Ishikawa (cell line): ENCODE data around the gene CELF2.

Experiments used
- CEBPB ChIP-seq: IDR thresholded peaks from 2 replicates; pipeline ENCODE4 v1.6.1; 2012
- CREB1 ChIP-seq: IDR thresholded peaks from 2 replicates; pipeline ENCODE4 v1.6.1; 2012; ENCODE audit warnings: low read depth
- EGR1 ChIP-seq: IDR thresholded peaks from 2 replicates; pipeline ENCODE4 v1.6.1; 2012
- EP300 ChIP-seq: IDR thresholded peaks from 2 replicates; pipeline ENCODE4 v1.6.1; 2012; ENCODE audit warnings: borderline replicate concordance
- FOXM1 ChIP-seq: IDR thresholded peaks from 2 replicates; pipeline ENCODE4 v1.6.1; 2012; ENCODE audit warnings: low read depth, borderline replicate concordance
- MAX ChIP-seq: IDR thresholded peaks from 2 replicates; pipeline ENCODE4 v1.6.1; 2012
- NFIC ChIP-seq: IDR thresholded peaks from 2 replicates; pipeline ENCODE4 v1.6.1; 2012
- RAD21 ChIP-seq: IDR thresholded peaks from 2 replicates; pipeline ENCODE4 v1.6.1; 2012; ENCODE audit warnings: low read depth
- REST ChIP-seq: IDR thresholded peaks from 2 replicates; pipeline ENCODE4 v1.6.1; 2012; ENCODE audit warnings: low read depth, mild to moderate bottlenecking
- TAF1 ChIP-seq: IDR thresholded peaks from 2 replicates; pipeline ENCODE4 v1.6.1; 2012; ENCODE audit warnings: low read depth, mild to moderate bottlenecking
- TCF12 ChIP-seq: IDR thresholded peaks from 2 replicates; pipeline ENCODE4 v1.6.1; 2012; ENCODE audit warnings: low read depth
- TEAD4 ChIP-seq: IDR thresholded peaks from 2 replicates; pipeline ENCODE4 v1.6.1; 2012
- USF1 ChIP-seq: IDR thresholded peaks from 2 replicates; pipeline ENCODE4 v1.6.1; 2012
- YY1 ChIP-seq: IDR thresholded peaks from 2 replicates; pipeline ENCODE4 v1.6.1; 2012; ENCODE audit warnings: low read depth
- ZBTB7A ChIP-seq: IDR thresholded peaks from 2 replicates; pipeline ENCODE4 v1.6.1; 2012; ENCODE audit warnings: low read depth

CELF2 gene

GRCh38 chr10:11186374-11186773, 168.7 kb downstream of the CELF2 start:
- TF ChIP-seq CEBPB: no peak
- TF ChIP-seq EGR1: no peak

- no peak for TF ChIP-seq USF1
- no peak for TF ChIP-seq CEBPB
- TF ChIP-seq REST: no peak
- no peak for TF ChIP-seq EP300
- no peak for TF ChIP-seq TAF1
- TF ChIP-seq FOXM1: no peak
- TF ChIP-seq NFIC: no peak
- no peak for TF ChIP-seq YY1
- TF ChIP-seq TCF12: no peak
- no peak for TF ChIP-seq MAX
- TF ChIP-seq TEAD4: no peak
- TF ChIP-seq CREB1: no peak
- no peak for TF ChIP-seq ZBTB7A
- no peak for TF ChIP-seq RAD21
These were observed 172.1 kb downstream of the CELF2 start for GRCh38 chr10:11189582-11190376.

DNA sequence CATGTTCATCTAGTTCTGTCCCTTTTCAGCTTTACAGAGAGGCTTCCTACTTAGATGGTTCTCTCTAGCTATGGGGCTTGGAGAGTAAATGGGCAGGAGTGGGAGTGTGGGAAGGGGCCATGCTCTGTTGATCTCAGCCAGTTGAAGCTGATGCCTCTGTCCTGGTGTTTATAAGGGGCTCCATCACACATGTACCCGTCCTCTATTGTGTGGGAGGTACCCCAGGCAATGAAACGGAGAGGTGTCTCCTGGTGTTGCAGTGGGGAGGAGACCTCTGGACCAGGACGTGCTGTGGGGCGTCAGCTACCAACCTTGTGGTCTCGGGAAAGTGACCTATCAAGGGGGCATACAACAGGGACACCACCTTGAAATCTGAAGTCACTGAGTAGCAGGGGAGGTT, 173.5 kb downstream of the CELF2 start:
- no peak for TF ChIP-seq EGR1

GRCh38 chr10:11191678-11192077, 174.0 kb downstream of the CELF2 start:
- TF ChIP-seq MAX (no peak), TCF12 (no peak), NFIC (no peak), RAD21 (no peak), TAF1 (no peak), ZBTB7A (no peak), USF1 (no peak), EGR1 (no peak), FOXM1 (no peak), EP300 (no peak), YY1 (no peak), CREB1 (no peak), REST (no peak), CEBPB (no peak)

DNA sequence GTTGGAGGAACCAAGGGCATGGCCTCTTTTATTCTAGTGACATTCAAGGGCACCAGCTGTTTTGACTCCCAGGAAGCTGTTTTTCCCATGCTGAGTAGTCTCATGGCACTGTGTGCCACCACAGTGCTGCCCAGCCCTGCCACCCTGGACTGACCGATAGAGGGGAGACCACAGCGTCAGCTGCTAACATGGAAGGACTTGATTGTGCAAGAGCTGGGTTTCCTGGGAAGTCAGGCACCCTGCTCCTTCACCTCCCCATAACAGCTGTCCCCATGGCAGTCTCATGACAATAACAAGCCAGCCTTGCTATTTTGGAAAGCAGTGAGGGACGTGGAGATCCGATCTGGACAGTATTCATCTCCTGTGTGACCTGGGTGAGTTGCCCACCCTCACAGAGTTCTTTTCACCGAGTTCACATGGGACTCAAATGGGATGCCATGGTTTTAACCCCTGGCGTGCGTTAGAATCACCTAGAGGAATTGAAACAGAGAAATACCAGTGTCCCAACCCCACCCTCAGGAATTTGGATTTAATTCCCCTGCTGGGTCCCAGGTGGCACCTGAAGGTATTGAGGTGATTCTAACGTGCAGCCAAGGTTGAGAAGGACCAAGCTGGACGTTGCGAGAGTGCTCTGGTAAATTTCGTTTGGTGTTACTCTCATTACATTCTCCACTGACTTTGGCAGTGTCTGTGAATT, 174.8 kb downstream of the CELF2 start:
- TF ChIP-seq TCF12: no peak
- TF ChIP-seq TEAD4: no peak
- no peak for TF ChIP-seq TAF1
- TF ChIP-seq CREB1: no peak
- no peak for TF ChIP-seq CEBPB
- TF ChIP-seq RAD21: no peak
- TF ChIP-seq REST: no peak
- TF ChIP-seq ZBTB7A: no peak
- TF ChIP-seq EP300: no peak
- no peak for TF ChIP-seq EGR1
